Left lung (tissue), 10 donors: ENCODE measurements around the gene HLA-DPA1. TPM values are rescaled to one million over a fixed set of nuclear protein-coding genes. Genes with fewer than 3 reads are reported as not detected.
A peak's percentile ranks its signal among the peaks of the same experiment; 100 is the strongest.

Experiments
- ATAC-seq: fragments of 200-7000 bp; cut with Tn5 transposase; one replicate; pipeline ENCODE4 v1.9.1; 2020; ENCODE audit warnings: moderate library complexity
- DNase-seq, 4 donors: peaks; one replicate each; pipeline ENCODE4 v3.0.0-alpha.2; 2013 to 2020
- H3K27ac ChIP-seq, 2 donors: fragments of 200-600 bp; sonication (generic) in 1 of 2; one replicate each; pipeline versions ENCODE4 v1.5.0 to v1.8.0; 2020 to 2021
- H3K27me3 ChIP-seq, 2 donors: fragments of 200-600 bp; sonication (generic) in 1 of 2; one replicate each; pipeline versions ENCODE4 v1.5.0 to v1.8.0; 2020 to 2021
- H3K36me3 ChIP-seq, 2 donors: fragments of 200-600 bp; sonication (generic) in 1 of 2; one replicate each; pipeline versions ENCODE4 v1.5.0 to v1.8.0; 2020 to 2021
- H3K4me1 ChIP-seq, 2 donors: fragments of 200-600 bp; one replicate each; pipeline ENCODE4 v1.8.0; 2021
- H3K4me3 ChIP-seq, 2 donors: fragments of 200-600 bp; sonication (generic) in 1 of 2; one replicate each; pipeline versions ENCODE4 v1.5.0 to v1.8.0; 2020 to 2021; ENCODE audit warnings: mild to moderate bottlenecking in 1 of 2
- H3K9me3 ChIP-seq, 2 donors: fragments of 200-600 bp; sonication (generic) in 1 of 2; one replicate each; pipeline versions ENCODE4 v1.5.0 to v1.8.0; 2020 to 2021
- intact Hi-C, 2 donors: fragments of 100-400 bp; cut with DNase I; formaldehyde crosslinking; loops; one replicate each; pipeline versions ENCODE4 v1.11.2 to v1.14.2; 2022
- polyA plus RNA-seq, 6 donors: library from polyadenylated mRNA; unstranded; fragments of 120-200 nt; gene quantifications; one replicate each; pipeline ENCODE4 v1.2.1, GENCODE V29; 2013; ENCODE audit not compliant: insufficient read length in 6 of 6
- total RNA-seq, 2 donors: library from RNA; stranded (reverse); fragmentation: NEBNext Ultra II Directional; extraction: Animal tissue kit (Norgen Biotek cat#: 25700); gene quantifications; one replicate each; pipeline ENCODE4 v1.2.1, GENCODE V29; 2021
- TF ChIP-seq, protein P1 (sequence below), 2 donors: fragments of 200-600 bp; sonication (generic) in 1 of 2; IDR thresholded peaks; one replicate each; pipeline versions ENCODE4 v1.5.0 to v1.8.0; 2021; ENCODE audit warnings: antibody characterized with exemption in 2 of 2
- donor health status: DM: no; HTN: yes; CAD: no.
- donor health status: DM: no; HTN: no; CAD: no.

The HLA-DPA1 gene
- total and polyA plus RNA-seq, 8 donors: 14.9 to 476 (median 38.9) TPM

DNA sequence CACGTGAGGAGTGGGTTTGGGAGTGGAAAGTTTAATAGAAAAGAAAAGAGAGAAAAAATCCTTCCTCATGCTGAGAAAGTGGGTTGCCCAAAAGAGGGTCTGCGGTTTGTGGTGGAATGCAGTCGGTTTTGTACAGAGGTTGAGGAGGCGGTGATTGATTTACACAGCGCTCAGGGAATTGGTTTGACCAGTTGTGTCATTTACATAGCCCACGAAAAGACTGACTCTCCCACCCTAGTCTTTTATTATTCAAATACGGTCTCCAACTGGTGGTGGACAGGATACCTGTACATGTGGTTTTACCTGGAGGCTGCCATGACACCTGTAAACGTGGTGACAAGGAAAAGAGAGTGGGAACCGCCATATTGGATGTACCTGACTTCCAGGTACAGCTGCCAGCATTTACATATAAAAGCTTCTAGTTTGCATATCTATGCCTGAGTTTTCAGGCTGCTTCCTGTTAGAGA, 44.4 kb upstream of the HLA-DPA1 start:
- no peak overlapping the region for H3K27ac ChIP-seq
- H3K36me3 ChIP-seq: no peaks in the 10 kb centered on the region
- H3K9me3 ChIP-seq: no peaks in the 10 kb centered on the region
- H3K27me3 ChIP-seq: peaks cover 24 to 61% of the 10 kb centered on the region in 2 donors
- intact Hi-C loops: loop anchor here in 1 of 2 donors (10.0 kb wide), 1 partner anchor 127 kb away; no protein-coding TSS in a partner anchor
- no peak overlapping the region for H3K4me3 ChIP-seq
- TF ChIP-seq, protein P1, sequence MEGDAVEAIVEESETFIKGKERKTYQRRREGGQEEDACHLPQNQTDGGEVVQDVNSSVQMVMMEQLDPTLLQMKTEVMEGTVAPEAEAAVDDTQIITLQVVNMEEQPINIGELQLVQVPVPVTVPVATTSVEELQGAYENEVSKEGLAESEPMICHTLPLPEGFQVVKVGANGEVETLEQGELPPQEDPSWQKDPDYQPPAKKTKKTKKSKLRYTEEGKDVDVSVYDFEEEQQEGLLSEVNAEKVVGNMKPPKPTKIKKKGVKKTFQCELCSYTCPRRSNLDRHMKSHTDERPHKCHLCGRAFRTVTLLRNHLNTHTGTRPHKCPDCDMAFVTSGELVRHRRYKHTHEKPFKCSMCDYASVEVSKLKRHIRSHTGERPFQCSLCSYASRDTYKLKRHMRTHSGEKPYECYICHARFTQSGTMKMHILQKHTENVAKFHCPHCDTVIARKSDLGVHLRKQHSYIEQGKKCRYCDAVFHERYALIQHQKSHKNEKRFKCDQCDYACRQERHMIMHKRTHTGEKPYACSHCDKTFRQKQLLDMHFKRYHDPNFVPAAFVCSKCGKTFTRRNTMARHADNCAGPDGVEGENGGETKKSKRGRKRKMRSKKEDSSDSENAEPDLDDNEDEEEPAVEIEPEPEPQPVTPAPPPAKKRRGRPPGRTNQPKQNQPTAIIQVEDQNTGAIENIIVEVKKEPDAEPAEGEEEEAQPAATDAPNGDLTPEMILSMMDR (IDR thresholded peaks at IDR 0.05): no peak
- DNase-seq: peak in 1 of 4 donors; percentile 13
- peaks cover 0 to 10% of the 10 kb centered on the region in 2 donors for H3K4me1 ChIP-seq
- ATAC-seq: no peak

DNA sequence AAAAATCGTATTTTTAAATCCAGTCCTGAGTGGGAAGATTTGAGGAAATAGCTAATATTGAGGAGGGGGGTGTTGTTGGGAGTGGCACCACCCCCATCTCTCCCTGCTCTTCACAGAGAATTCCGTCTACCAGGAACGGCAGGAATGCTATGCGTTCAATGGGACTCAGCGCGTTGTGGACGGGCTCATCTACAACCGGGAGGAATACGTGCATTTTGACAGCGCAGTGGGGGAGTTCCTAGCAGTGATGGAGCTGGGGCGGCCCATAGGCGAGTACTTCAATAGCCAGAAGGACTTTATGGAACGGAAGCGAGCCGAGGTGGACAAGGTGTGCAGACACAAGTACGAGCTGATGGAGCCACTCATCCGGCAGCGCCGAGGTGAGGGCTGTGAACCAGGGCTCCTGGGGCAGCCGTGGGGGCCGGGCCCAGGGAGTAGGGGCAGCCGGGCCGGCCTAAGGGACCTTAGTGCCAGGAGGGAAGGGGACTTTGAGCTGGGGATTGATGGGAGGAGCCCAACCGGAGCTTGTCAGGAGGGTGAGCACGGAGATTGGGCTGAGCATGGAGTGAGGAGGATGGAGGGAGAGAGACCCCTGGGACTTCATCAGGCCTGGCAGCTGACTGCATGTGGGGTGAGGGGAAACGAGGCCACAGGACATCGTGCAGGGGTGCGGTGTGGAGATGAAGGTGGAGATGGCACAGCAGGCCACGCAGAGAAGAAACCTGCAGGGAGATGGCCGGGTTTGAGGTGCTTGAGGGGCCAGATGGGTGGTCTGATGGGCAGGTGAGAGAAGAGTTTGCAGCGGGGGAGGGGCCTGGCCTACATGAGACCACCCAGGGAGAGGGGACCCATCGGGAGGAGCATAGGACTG, 43.6 kb upstream of the HLA-DPA1 start:
- Histone ChIP-seq H3K27ac (no peak overlapping the region), H3K4me1 (peaks cover 0 to 10% of the 10 kb centered on the region in 2 donors), H3K27me3 (peaks cover 24 to 66% of the 10 kb centered on the region in 2 donors), H3K4me3 (no peak overlapping the region), H3K36me3 (no peaks in the 10 kb centered on the region), H3K9me3 (no peaks in the 10 kb centered on the region)
- TF ChIP-seq, protein P1 (IDR thresholded peaks at IDR 0.05): no peak
- peak in 1 of 4 donors; percentile 70 for DNase-seq
- ATAC-seq: no peak
- intact Hi-C loops: loop anchor here in 1 of 2 donors (10.0 kb wide), 1 partner anchor 128 kb away; no protein-coding TSS in a partner anchor

DNA sequence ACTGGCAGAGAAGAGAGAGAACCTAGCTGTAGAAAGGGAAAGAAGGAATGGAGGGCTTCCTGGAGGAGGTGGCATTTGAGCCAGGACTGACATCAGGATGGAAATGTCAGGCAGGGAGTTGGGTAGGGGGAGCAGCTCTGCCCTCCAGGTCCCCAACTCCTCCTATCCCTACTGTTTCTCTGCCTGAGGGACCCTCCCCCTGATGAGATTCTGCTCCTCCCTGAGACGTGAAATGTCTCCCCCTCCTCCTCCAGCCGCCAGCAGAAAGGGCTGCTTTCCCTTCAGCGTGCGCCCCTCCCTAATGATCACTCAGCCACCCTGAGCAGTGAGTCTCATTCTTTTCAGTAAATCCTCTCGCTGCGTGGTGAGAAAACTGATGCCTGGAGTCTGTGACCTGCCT, 43.0 kb upstream of the HLA-DPA1 start:
- peaks cover 0 to 10% of the 10 kb centered on the region in 2 donors for H3K4me1 ChIP-seq
- no peak overlapping the region for H3K4me3 ChIP-seq
- no peaks in the 10 kb centered on the region for H3K9me3 ChIP-seq
- TF ChIP-seq, protein P1 (IDR thresholded peaks at IDR 0.05): no peak
- peaks cover 24 to 66% of the 10 kb centered on the region in 2 donors for H3K27me3 ChIP-seq
- no peak for ATAC-seq
- intact Hi-C loops: loop anchor here in 1 of 2 donors (10.0 kb wide), 1 partner anchor 128 kb away; no protein-coding TSS in a partner anchor
- no peak for DNase-seq
- H3K36me3 ChIP-seq: no peaks in the 10 kb centered on the region
- H3K27ac ChIP-seq: no peak overlapping the region

DNA sequence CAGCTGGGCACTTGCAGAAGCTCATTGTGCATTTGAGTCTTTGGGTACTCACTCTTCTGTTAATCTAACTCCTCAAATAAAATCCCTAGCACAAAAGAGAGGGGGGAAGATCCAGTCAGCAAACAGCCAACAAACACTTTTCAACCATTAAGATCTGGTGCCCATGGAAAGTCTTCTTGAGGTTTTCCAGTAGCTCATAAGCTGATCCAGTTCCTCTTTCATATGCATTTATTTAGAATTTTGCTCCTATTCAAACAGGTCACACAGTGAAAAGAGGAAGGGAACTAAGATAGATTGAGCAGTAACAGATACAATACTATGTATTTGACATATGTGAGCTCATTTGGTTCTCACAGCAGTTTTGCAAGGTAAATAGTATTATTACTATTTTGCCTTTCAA, 41.0 kb upstream of the HLA-DPA1 start:
- DNase-seq (no peak), ATAC-seq (no peak)
- no peak overlapping the region for H3K4me3 ChIP-seq
- H3K27me3 ChIP-seq: peaks cover 24 to 63% of the 10 kb centered on the region in 2 donors
- intact Hi-C loops: loop anchor here in 1 of 2 donors (10.0 kb wide), 1 partner anchor 130 kb away; no protein-coding TSS in a partner anchor
- H3K9me3 ChIP-seq: no peaks in the 10 kb centered on the region
- H3K36me3 ChIP-seq: no peaks in the 10 kb centered on the region
- no peak overlapping the region for H3K27ac ChIP-seq
- TF ChIP-seq, protein P1 (IDR thresholded peaks at IDR 0.05): no peak
- H3K4me1 ChIP-seq: peaks cover 0 to 10% of the 10 kb centered on the region in 2 donors

DNA sequence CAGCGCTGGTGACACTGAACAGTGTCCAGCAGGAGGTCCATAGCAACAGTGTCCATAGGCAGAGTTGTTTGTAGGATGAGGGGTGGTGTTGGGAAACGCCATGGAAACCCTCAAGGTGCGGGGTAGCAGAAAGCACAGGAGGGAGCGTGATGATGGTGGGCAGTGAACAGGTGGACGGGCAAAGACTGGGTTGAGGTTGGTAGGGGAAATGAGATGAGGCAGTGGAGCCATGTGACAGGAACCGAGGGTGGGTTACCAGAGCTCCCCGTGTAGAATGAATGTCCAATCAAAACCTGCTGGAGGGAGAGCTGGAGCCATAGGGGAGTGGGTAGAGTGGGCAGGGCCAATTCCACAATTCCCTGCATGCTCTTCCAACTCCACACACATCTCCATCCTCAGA, 40.3 kb upstream of the HLA-DPA1 start:
- Histone ChIP-seq H3K4me1 (peaks cover 0 to 10% of the 10 kb centered on the region in 2 donors), H3K36me3 (no peaks in the 10 kb centered on the region), H3K4me3 (no peak overlapping the region), H3K27me3 (peaks cover 24 to 64% of the 10 kb centered on the region in 2 donors), H3K27ac (no peak overlapping the region), H3K9me3 (no peaks in the 10 kb centered on the region)
- ATAC-seq (no peak), DNase-seq (no peak)
- TF ChIP-seq, protein P1 (IDR thresholded peaks at IDR 0.05): no peak
- intact Hi-C loops: loop anchor here in 1 of 2 donors (10.0 kb wide), 1 partner anchor 131 kb away; no protein-coding TSS in a partner anchor
